Smooth muscle cell (in vitro differentiated cells): ENCODE results near the gene AVEN. TPM values are rescaled to one million over a fixed set of nuclear protein-coding genes. Genes with fewer than 3 reads are reported as not detected.
"Not testable (repeated sequence)": the region's sequence is repeated elsewhere in the genome, so short reads cannot be mapped to it uniquely, and the experiment has no call there.

Experiments used
- DNase-seq: peaks from one replicate; lab custom pipeline; 2025; ENCODE audit not compliant: unreplicated experiment; lab: John Stamatoyannopoulos, UW
- H2AFZ ChIP-seq: fragments of 200-600 bp; sonication (generic); 2 replicates; pipeline ENCODE4 v1.6.0; 2016; ENCODE audit warnings: antibody characterized with exemption, low read depth, mild to moderate bottlenecking
- H3F3A ChIP-seq: fragments of 200-600 bp; sonication (generic); 2 replicates; pipeline ENCODE4 v1.6.0; 2017; ENCODE audit warnings: antibody characterized with exemption, low read depth
- H3K27ac ChIP-seq: fragments of 200-600 bp; sonication (generic); 2 replicates; pipeline ENCODE4 v1.5.1; 2016; ENCODE audit warnings: low read depth, mild to moderate bottlenecking
- H3K27me3 ChIP-seq: fragments of 200-600 bp; sonication (generic); 2 replicates; pipeline ENCODE4 v1.6.1; 2016; ENCODE audit warnings: low read depth, mild to moderate bottlenecking
- H3K36me3 ChIP-seq: fragments of 200-600 bp; sonication (generic); 2 replicates; pipeline ENCODE4 v1.5.1; 2016; ENCODE audit warnings: low read depth
- H3K4me1 ChIP-seq: fragments of 200-600 bp; sonication (generic); 2 replicates; pipeline ENCODE4 v1.5.1; 2016; ENCODE audit warnings: low read depth
- H3K4me2 ChIP-seq: fragments of 200-600 bp; sonication (generic); 2 replicates; pipeline ENCODE4 v1.6.0; 2016; ENCODE audit warnings: mild to moderate bottlenecking
- H3K4me3 ChIP-seq: fragments of 200-600 bp; sonication (generic); 2 replicates; pipeline ENCODE4 v1.5.1; 2016; ENCODE audit warnings: mild to moderate bottlenecking
- H3K79me2 ChIP-seq: fragments of 200-600 bp; sonication (generic); 2 replicates; pipeline ENCODE4 v1.6.0; 2016; ENCODE audit warnings: low read depth, mild to moderate bottlenecking
- H3K9ac ChIP-seq: fragments of 200-600 bp; sonication (generic); 2 replicates; pipeline ENCODE4 v1.6.0; 2016; ENCODE audit warnings: low read depth
- H3K9me3 ChIP-seq: fragments of 200-600 bp; sonication (generic); replicated peaks from 2 replicates; pipeline ENCODE4 v1.5.1; 2016; ENCODE audit warnings: low read depth
- H4K20me1 ChIP-seq: fragments of 200-600 bp; sonication (generic); 2 replicates; pipeline ENCODE4 v1.6.0; 2016; ENCODE audit warnings: low read depth
- CTCF ChIP-seq: fragments of 200-600 bp; sonication (generic); IDR thresholded peaks from 2 replicates; pipeline ENCODE4 v1.5.1; 2017; ENCODE audit warnings: borderline replicate concordance, mild to moderate bottlenecking, antibody characterized with exemption; ENCODE audit not compliant: insufficient read depth, poor library complexity, severe bottlenecking
- WGBS: methylation state at CpG from one replicate; pipeline ENCODE4 v1.1.7; 2016; ENCODE audit warnings: low lambda C conversion rate; 5-methylcytosine and 5-hydroxymethylcytosine counted together
- polyA plus RNA-seq: library from polyadenylated mRNA; unstranded; fragments of >200 nt; fragmentation: Nextera tagmentation; extraction: Ambion mirVana; gene quantifications from 2 replicates; pipeline ENCODE4 v1.2.1, GENCODE V29; 2016
- total RNA-seq: library from RNA; depleted of rRNA; stranded (reverse); fragments of >200 nt; gene quantifications from 2 replicates; pipeline ENCODE4 v1.2.3, GENCODE V29; 2014

Gene AVEN
- total and polyA plus RNA-seq, 2 experiments from 2014 or later = 10.6 to 15.7 TPM

GRCh38 chr15:34054081-34054707 is 15.2 kb upstream of the AVEN start:
- Histone ChIP-seq H3K9ac (no peak overlapping the region), H3K4me2 (no peak overlapping the region), H3K27ac (no peak overlapping the region), H3K4me3 (no peak overlapping the region), H3K36me3 (peaks cover 4% of the 10 kb centered on the region), H4K20me1 (no peaks in the 10 kb centered on the region), H3K79me2 (no peaks in the 10 kb centered on the region), H2AFZ (no peak overlapping the region), H3K27me3 (no peaks in the 10 kb centered on the region), H3K9me3 (peaks cover 11% of the 10 kb centered on the region), H3K4me1 (no peaks in the 10 kb centered on the region), H3F3A (peaks cover 10% of the 10 kb centered on the region)
- 92% methylated on average over 3 of the region's 3 CpGs for WGBS
- DNase-seq = no peak
- no peak for TF ChIP-seq CTCF

- WGBS = 89% methylated on average over 1 of the region's 1 CpG
- not testable (repeated sequence) for DNase-seq
Observed at GRCh38 chr15:34050385-34050784, 11.4 kb upstream of the AVEN start.

GRCh38 chr15:34049112-34049511 is 10.1 kb upstream of the AVEN start:
- H3K9ac ChIP-seq = peak overlapping the region; percentile 79
- H3K9me3 ChIP-seq = peaks cover 11% of the 10 kb centered on the region
- H3K27ac ChIP-seq = peak overlapping the region; percentile 96
- no peaks in the 10 kb centered on the region for H3K4me1 ChIP-seq
- no peak overlapping the region for H3K4me3 ChIP-seq
- H2AFZ ChIP-seq = no peak overlapping the region
- H4K20me1 ChIP-seq = no peaks in the 10 kb centered on the region
- peaks cover 10% of the 10 kb centered on the region for H3F3A ChIP-seq
- no peak for TF ChIP-seq CTCF
- H3K27me3 ChIP-seq = no peaks in the 10 kb centered on the region
- peak overlapping the region; percentile 59 for H3K4me2 ChIP-seq
- WGBS = 86% methylated on average over 2 of the region's 2 CpGs
- H3K79me2 ChIP-seq = no peaks in the 10 kb centered on the region
- H3K36me3 ChIP-seq = peaks cover 4% of the 10 kb centered on the region
- DNase-seq = no peak

More at GRCh38 chr15:34050385-34050784, 11.4 kb upstream of the AVEN start:
- not testable (repeated sequence) for H3K4me1 ChIP-seq, H3K4me3 ChIP-seq, H3K27me3 ChIP-seq, H2AFZ ChIP-seq, H3K4me2 ChIP-seq, H4K20me1 ChIP-seq, H3K36me3 ChIP-seq, H3K9ac ChIP-seq, H3K27ac ChIP-seq, H3K79me2 ChIP-seq
- peaks cover 11% of the 10 kb centered on the region for H3K9me3 ChIP-seq
- H3F3A ChIP-seq = peaks cover 10% of the 10 kb centered on the region

GRCh38 chr15:34047893-34048775 is 9.1 kb upstream of the AVEN start:
- Histone ChIP-seq H3K79me2 (no peaks in the 10 kb centered on the region), H3K27me3 (no peaks in the 10 kb centered on the region), H2AFZ (no peak overlapping the region), H3K9ac (peak overlapping the region; percentile 79), H3K4me1 (no peaks in the 10 kb centered on the region), H3F3A (peaks cover 10% of the 10 kb centered on the region), H4K20me1 (no peaks in the 10 kb centered on the region), H3K4me3 (no peak overlapping the region), H3K9me3 (peaks cover 11% of the 10 kb centered on the region), H3K4me2 (peak overlapping the region; percentile 59), H3K27ac (peak overlapping the region; percentile 96), H3K36me3 (peaks cover 4% of the 10 kb centered on the region)
- WGBS = 37% methylated on average over 10 of the region's 10 CpGs
- no peak for TF ChIP-seq CTCF
- peak; percentile 22 for DNase-seq
